Stimulated activated naive CD8-positive, alpha-beta T cell treated with anti-CD3 and anti-CD28 coated beads, Interleukin-15, Interleukin-2, amounts not matched to agents 100 ng/mL and 50 ng/mL, for 24 hours (primary cell): Measurements from ENCODE around the gene PVALEF.
A peak's percentile ranks its signal among the peaks of the same experiment; 100 is the strongest.
"Not testable (repeated sequence)": the region's sequence is repeated elsewhere in the genome, so short reads cannot be mapped to it uniquely, and the experiment has no call there.

Experiments used
- H3K27ac Mint-ChIP-seq: one replicate; pipeline ENCODE4 v1.8.0; 2021; ENCODE audit warnings: mild to moderate bottlenecking, mixed read lengths
- H3K27me3 Mint-ChIP-seq: one replicate; pipeline ENCODE4 v1.8.0; 2021; ENCODE audit warnings: mixed read lengths
- H3K36me3 Mint-ChIP-seq: one replicate; pipeline ENCODE4 v1.8.0; 2021; ENCODE audit warnings: low read depth, mixed read lengths
- H3K4me1 Mint-ChIP-seq: one replicate; pipeline ENCODE4 v1.8.0; 2021; ENCODE audit warnings: low read depth, mixed read lengths
- H3K4me3 Mint-ChIP-seq: one replicate; pipeline ENCODE4 v1.8.0; 2021; ENCODE audit warnings: mild to moderate bottlenecking, mixed read lengths
- H3K9me3 Mint-ChIP-seq: one replicate; pipeline ENCODE4 v1.8.0; 2021; ENCODE audit warnings: mixed read lengths

PVALEF gene

DNA sequence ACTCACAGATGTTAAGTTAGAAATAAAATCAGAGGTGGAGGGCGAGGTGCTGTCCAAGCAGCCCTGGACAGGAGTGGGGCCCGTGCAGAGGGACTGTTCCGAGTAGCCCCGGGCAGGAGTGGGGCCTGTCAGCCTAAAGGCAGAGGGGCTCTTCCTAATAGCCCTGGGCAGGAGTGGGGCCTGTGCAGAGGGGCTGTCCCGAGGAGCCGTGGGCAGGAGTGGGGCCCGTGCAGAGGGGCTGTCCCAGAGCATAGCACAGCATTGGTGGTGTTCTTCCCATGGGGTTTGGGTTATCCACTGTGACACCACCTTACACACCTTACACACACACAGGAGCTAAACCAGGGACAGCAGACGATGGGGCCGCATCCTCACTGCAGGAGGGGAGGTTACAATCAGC, 47.1 kb downstream of the PVALEF start:
- H3K4me3 Mint-ChIP-seq = no peak overlapping the region
- no peaks in the 10 kb centered on the region for H3K27me3 Mint-ChIP-seq
- no peaks in the 10 kb centered on the region for H3K4me1 Mint-ChIP-seq
- no peak overlapping the region for H3K27ac Mint-ChIP-seq
- H3K9me3 Mint-ChIP-seq = no peaks in the 10 kb centered on the region
- H3K36me3 Mint-ChIP-seq = peaks cover 5% of the 10 kb centered on the region

DNA sequence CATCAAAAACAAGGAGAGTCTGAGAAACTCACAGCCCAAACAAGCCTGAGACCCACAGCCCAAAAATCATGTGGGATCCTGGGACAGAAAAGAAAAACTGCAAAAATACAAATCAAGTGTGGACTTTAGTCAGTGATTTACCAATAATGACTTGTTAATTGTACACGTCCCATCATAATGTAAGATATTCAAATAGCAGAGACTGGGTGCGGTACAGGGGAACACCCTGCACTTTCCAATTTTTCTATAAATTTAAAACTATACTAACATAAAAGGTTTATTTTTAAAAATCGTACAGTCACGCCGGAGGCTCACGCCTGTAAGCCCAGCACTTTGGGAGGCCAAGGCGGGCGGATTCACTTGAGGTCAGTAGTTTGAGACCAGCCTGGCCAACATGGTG, 48.7 kb downstream of the PVALEF start:
- no peak overlapping the region for H3K27ac Mint-ChIP-seq
- no peaks in the 10 kb centered on the region for H3K4me1 Mint-ChIP-seq
- H3K27me3 Mint-ChIP-seq = no peaks in the 10 kb centered on the region
- H3K4me3 Mint-ChIP-seq = no peak overlapping the region
- no peaks in the 10 kb centered on the region for H3K9me3 Mint-ChIP-seq
- peaks cover 5% of the 10 kb centered on the region for H3K36me3 Mint-ChIP-seq

DNA sequence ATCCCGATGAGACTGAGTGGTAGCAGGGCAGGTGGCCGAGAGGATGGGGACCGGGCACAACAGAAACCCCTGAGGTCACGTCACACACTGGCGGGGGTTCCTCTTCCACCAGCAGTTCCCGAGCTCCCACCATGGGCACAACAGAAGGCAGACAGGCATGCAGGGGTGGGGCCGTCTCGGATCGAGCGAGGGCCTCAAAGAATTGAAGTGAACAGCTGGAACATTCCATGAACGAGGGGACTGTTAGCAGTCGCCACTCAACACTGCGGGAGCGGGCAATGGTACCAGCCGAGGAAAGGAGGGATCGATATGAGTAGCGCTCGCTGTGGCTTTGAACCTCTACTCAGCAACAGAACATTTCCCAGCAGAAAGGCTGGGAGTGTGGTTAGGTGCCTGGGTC, 52.2 kb downstream of the PVALEF start:
- Mint-ChIP-seq H3K27me3 (no peaks in the 10 kb centered on the region), H3K36me3 (peaks cover 5% of the 10 kb centered on the region), H3K27ac (no peak overlapping the region), H3K4me1 (no peaks in the 10 kb centered on the region), H3K9me3 (no peaks in the 10 kb centered on the region), H3K4me3 (no peak overlapping the region)

DNA sequence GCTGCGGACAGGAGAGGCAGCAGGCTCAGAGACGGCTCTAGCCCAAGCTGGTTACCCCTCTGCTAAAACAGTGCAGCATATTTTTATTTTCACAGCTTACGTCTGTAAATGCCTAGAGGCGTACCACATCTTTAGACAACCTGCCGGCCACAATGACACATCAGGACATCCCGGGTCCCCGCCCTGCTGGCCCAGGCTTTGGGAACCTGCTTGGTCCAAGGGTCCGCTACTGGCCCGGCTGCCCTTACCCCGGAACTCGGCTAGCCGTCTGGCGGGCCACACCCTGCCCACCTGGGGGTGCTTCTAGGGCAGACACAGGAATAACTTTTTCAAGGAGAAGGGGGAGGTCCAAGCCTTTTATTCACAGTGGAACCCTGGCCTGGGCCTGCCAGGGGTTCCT, 53.2 kb downstream of the PVALEF start:
- Mint-ChIP-seq H3K36me3 (peaks cover 5% of the 10 kb centered on the region), H3K27me3 (no peaks in the 10 kb centered on the region), H3K4me3 (no peak overlapping the region), H3K9me3 (no peaks in the 10 kb centered on the region), H3K27ac (no peak overlapping the region), H3K4me1 (peaks cover 3% of the 10 kb centered on the region)

DNA sequence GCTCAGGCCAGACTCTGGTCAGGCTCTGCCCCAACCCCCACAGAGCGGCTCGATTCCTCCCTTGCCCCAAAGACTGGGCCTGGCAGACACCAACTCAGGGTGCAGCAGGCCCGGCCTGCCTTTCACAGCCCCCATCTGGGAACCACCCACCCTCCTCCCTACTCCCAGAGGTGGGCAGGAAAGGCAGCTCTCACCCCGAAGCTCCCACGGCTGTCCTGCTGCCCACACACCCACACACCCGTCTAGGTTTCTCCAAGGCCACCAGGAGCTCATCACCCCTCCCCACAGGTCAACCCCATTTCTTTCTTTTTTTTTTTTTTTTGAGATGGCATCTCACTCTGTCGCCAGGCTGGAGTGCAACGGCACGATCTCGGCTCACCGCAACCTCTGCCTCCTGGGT, 53.7 kb downstream of the PVALEF start:
- Mint-ChIP-seq H3K4me3 (no peak overlapping the region), H3K9me3 (no peaks in the 10 kb centered on the region), H3K27me3 (no peaks in the 10 kb centered on the region), H3K4me1 (peaks cover 8% of the 10 kb centered on the region), H3K36me3 (peaks cover 5% of the 10 kb centered on the region), H3K27ac (no peak overlapping the region)

DNA sequence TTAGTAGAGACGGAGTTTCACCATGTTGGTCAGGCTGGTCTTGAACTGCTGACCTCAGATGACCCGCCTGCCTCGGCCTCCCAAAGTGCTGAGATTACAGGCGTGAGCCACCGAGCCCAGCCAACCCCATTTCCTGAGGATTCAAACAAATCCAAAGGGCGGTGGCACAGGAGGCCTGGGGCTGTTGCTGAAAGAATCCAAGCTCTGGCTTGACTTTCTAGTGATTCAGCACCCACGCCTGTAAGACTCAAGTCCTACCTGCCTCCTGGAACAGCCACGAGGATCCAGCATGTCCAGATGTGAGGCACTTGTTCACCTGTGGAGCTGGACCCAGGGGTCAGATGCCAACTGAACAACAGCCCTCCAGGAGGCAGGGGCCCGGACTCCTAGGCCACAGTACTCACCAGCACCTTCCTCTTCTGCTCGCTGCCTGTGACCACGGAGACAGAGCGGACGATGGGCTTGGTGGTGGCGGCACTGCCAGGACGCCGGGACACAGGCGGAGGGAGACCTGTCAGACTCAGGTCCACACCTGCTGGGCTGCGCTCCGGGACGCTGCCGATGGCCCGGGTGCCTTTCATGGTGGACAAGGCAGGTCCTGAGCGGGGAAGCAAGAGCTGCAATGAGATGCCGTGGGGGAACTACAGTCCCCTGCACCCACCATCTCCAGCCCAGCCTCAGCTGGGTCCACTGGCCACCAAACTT, 54.3 kb downstream of the PVALEF start:
- no peak overlapping the region for H3K27ac Mint-ChIP-seq
- peaks cover 9% of the 10 kb centered on the region for H3K4me1 Mint-ChIP-seq
- no peaks in the 10 kb centered on the region for H3K9me3 Mint-ChIP-seq
- no peaks in the 10 kb centered on the region for H3K27me3 Mint-ChIP-seq
- no peak overlapping the region for H3K4me3 Mint-ChIP-seq
- H3K36me3 Mint-ChIP-seq = peaks cover 5% of the 10 kb centered on the region

DNA sequence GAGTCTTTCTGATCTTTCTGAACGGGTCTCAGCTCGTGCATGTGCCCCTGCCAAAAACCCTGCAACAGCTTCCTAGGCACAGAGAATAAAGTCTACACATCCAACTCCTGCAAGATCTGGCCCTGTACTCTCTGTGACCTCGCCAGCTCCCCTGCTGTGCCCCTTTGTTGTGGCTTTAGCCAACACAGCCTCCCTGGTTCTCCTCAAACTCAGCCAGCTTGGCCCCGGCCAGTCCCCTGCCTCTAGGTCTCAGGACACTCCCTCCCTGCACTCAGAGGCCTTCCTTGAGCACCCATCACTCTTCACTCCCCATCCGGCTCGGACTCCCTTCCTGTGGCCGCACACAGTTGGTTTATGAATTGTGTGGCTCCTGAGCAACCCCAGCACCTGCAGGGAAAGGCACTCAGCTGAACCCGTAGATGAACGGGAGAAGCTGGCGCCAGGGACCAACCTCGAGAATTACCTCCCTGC, 56.1 kb downstream of the PVALEF start:
- Mint-ChIP-seq H3K4me3 (peak overlapping the region; percentile 55), H3K4me1 (peaks cover 9% of the 10 kb centered on the region)

DNA sequence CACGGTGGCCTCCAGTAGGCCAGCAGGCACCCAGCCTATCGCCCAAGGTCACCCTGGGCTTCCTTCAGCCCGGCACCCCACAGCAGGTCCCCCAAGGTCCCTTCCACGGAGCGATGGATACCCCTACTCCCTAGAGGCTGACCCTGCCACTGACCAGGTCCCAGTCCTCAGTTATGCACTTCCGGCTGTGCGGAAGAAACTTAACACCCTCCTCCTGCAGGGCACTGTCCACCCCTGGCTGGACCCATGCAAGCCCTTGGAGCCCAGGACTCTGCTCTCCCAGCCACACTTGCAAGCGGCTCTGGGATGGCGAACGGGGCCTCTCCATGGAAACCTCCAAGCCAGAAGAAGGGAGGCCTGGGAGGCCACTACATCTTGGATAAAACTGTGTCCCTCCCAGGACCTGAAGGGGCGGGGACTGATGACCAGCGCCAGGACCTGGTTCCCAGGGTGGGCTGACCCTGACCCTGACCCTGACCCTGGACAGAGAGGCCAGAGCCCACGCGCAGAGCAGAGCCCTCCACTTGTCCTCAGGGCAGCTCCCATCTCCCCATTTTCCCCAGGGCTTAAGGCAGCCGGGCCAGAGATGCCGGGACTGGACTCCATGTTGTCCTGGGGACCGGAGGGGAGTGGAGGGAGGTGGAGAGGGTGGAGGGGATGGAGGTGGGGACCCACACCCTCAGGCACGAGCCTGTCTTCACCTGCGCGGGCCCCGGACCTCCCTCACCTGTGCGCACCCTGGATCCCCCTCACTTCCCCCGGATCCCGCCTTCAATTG, 56.7 kb downstream of the PVALEF start:
- Mint-ChIP-seq H3K27ac (no peak overlapping the region), H3K27me3 (no peaks in the 10 kb centered on the region), H3K9me3 (no peaks in the 10 kb centered on the region), H3K4me3 (peak overlapping the region; percentile 55), H3K4me1 (peaks cover 9% of the 10 kb centered on the region), H3K36me3 (peaks cover 3% of the 10 kb centered on the region)

More for the DNA sequence above, 56.1 kb downstream of the PVALEF start:
- Mint-ChIP-seq H3K9me3 (no peaks in the 10 kb centered on the region), H3K27ac (no peak overlapping the region), H3K36me3 (peaks cover 5% of the 10 kb centered on the region), H3K27me3 (no peaks in the 10 kb centered on the region)

DNA sequence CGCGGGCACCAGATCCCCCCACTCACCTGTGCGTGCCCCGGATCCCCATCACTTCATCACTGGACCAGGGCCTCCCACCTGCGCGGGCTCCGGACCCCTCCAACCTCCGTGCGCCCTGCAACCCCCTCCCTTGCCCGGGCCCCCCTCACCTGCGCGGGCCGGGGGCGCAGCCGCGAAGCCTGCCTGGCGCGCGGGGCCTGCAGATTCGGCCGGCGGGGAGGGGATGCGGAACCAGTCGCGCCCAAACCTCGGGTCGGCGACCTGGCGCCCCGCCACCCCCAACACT, 57.3 kb downstream of the PVALEF start:
- peaks cover 11% of the 10 kb centered on the region for H3K4me1 Mint-ChIP-seq
- H3K27me3 Mint-ChIP-seq = no peaks in the 10 kb centered on the region
- peak overlapping the region; percentile 35 for H3K4me3 Mint-ChIP-seq
- no peak overlapping the region for H3K27ac Mint-ChIP-seq
- no peaks in the 10 kb centered on the region for H3K36me3 Mint-ChIP-seq
- no peaks in the 10 kb centered on the region for H3K9me3 Mint-ChIP-seq

DNA sequence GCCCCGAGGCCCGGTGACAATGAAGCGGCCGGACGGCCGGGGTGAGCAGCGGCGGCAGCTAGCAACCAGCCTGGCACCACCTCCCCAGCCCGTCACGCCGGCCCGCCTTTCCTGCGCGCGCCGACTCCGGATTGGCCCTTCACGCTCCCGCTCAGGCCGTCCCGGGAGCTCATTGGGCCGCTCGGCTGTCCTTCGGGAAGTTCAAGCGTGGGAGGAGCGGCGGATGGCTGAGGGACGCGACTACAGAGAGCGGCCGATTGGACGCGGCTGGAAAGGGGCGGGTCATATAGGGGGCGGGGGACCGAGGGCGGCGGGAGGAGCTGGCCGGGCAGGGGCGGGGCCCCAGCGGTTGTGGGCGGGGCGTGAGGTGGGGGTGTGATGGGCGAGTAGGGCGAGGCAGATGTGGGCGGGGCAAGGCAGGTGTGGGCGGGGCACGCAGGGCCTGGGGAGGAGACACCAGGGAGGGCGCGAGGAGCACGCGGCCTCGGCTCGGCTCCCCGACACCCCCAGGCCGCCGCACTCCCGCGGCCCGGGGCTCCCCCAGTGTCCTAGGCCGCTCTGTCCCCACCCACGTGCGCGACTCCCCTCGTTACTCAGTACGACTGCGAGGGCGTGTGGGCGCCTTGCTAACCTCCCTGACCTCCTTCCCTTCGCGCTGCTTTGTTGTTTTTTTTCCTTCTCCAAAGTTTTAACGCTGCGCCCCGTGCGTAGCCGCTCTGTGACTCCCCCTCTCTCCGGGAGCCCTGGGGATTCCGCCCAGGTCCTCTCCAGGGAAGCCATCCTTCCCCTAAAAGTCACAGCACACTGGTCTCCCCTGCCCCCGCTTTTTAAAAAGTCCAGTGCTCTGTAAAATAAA, 57.8 kb downstream of the PVALEF start, which contains the start of gene CEP131:
CEP131 (minus strand) TSS at position 60 of the 856 bp plus-strand sequence. CDS start 2,909 bp downstream, outside the sequence.
- Mint-ChIP-seq H3K27ac (peak within 1 kb of the TSS; percentile 87), H3K9me3 (no peaks in the 10 kb centered on the region), H3K36me3 (no peaks in the 10 kb centered on the region)

DNA sequence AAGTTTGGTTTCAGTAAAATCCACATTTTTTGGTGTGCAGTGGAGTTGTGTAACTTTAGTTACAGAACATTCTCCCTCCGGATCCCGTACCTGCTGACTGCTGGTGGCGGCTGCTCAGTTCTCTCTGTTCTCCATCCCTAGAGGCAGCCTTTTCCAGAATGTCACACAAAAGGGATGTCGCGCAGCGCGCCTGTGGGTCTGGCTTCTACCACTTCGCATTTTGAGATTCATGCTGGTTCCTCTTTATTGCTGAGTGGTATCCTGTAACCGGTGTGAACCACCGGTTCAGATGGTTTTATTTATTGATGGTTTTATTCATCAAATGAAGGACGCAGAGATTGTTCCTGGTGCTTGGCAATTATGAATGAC, 58.4 kb downstream of the PVALEF start:
- no peaks in the 10 kb centered on the region for H3K9me3 Mint-ChIP-seq
- no peaks in the 10 kb centered on the region for H3K27me3 Mint-ChIP-seq
- H3K4me3 Mint-ChIP-seq = peak overlapping the region; percentile 78
- peaks cover 20% of the 10 kb centered on the region for H3K4me1 Mint-ChIP-seq
- H3K36me3 Mint-ChIP-seq = no peaks in the 10 kb centered on the region
- H3K27ac Mint-ChIP-seq = peak overlapping the region; percentile 87

More for the DNA sequence above, 57.8 kb downstream of the PVALEF start, which contains the start of gene CEP131:
- H3K4me3 Mint-ChIP-seq = peak within 1 kb of the TSS; percentile 78
- H3K4me1 Mint-ChIP-seq = peaks cover 16% of the 10 kb centered on the region
- no peaks in the 10 kb centered on the region for H3K27me3 Mint-ChIP-seq

DNA sequence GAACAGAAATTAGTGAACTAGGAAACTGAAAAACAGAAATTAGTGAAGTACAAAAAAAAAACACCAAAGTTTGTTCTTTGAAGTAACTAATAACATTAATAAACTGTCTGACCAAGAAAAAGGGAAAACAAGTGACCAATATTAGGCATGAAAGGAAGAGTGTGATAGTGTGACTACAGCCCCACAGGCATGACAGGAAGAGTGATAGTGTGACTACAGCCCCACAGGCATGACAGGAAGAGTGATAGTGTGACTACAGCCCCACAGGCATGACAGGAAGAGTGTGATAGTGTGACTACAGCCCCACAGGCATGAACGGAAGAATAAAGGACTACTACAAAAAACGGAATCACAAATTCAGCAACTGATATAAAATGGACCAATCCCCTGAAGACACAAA, 62.3 kb downstream of the PVALEF start:
- Mint-ChIP-seq H3K4me1 (peaks cover 20% of the 10 kb centered on the region), H3K36me3 (peaks cover 14% of the 10 kb centered on the region), H3K27ac (peak overlapping the region; percentile 18)
- H3K27me3 Mint-ChIP-seq, H3K4me3 Mint-ChIP-seq, H3K9me3 Mint-ChIP-seq: not testable (repeated sequence)

DNA sequence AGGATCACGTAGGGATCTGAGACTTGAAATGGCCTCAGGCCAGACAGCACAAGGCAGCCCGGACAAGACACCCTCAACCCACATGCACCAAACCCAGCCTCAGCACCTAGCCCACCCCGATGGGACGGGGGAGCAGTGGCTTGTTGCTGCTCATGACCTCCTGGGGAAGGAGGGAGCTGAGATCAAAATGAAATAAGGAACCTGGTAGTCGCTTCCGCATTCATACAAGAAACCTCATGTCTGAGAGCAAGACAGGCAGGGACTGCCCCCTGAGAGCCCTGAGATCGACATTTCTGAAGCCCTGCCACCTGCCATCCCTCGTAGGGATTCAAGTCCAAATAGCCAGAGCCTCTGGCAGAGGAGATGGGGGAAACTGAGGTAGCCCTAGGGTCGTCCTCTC, 63.1 kb downstream of the PVALEF start:
- H3K36me3 Mint-ChIP-seq = peaks cover 14% of the 10 kb centered on the region
- H3K9me3 Mint-ChIP-seq = no peaks in the 10 kb centered on the region
- H3K4me3 Mint-ChIP-seq = no peak overlapping the region
- peak overlapping the region; percentile 5 for H3K27ac Mint-ChIP-seq
- H3K4me1 Mint-ChIP-seq = peaks cover 18% of the 10 kb centered on the region
- H3K27me3 Mint-ChIP-seq = no peaks in the 10 kb centered on the region

DNA sequence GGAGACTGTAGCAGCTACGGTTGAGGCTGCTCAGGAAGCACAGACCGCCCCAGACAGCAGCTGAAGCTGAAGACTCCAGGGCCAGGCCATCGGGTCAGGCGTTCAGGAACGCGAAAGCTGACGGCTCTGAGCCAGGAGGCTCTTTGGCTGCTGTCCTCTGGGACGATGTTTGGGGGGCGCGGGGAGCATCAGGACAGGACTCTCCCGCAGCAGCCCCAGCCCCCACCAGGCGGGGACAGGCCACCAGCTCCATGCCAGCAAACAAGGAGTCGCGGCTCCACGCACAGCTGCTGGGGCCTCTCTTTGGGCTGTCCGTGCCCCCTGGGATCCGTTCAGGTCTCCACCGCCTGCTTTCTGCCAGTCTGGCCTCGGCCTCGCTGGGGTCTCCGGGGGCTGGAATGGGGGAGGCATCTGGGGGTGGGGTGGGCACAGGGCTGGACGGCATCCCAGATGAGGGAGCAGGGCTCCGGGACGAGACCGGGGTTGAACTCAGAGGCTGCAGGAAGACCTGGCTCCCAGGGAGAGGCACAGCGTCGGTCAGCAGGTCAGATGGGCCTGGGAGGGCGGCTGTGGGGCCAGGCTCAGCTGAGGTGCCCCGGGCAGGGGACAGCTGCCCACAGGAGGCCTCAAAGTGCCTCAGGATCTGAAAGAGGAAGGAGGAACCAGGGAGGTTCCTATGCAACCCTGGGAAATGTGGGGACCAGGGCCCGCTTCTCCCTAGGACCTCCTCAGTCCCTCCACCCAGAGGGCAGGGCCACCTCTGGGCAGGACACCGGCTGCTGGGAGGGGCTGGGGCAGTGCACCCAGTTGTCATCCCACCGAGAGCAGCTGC, 63.7 kb downstream of the PVALEF start:
- H3K9me3 Mint-ChIP-seq = no peaks in the 10 kb centered on the region

More for the DNA sequence above, 63.7 kb downstream of the PVALEF start:
- Mint-ChIP-seq H3K36me3 (peaks cover 14% of the 10 kb centered on the region), H3K4me3 (no peak overlapping the region), H3K27me3 (no peaks in the 10 kb centered on the region), H3K4me1 (peaks cover 11% of the 10 kb centered on the region), H3K27ac (no peak overlapping the region)
